ENCODE data around the gene PLLP. TPM values are rescaled to one million over a fixed set of nuclear protein-coding genes. Genes with fewer than 3 reads are reported as not detected.
A peak's percentile ranks its signal among the peaks of the same experiment; 100 is the strongest.

Gene PLLP, protein sequence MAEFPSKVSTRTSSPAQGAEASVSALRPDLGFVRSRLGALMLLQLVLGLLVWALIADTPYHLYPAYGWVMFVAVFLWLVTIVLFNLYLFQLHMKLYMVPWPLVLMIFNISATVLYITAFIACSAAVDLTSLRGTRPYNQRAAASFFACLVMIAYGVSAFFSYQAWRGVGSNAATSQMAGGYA
- total RNA-seq = 0.30 and 1.2 TPM in 2 replicates
- long read RNA-seq = 0 reads

DNA sequence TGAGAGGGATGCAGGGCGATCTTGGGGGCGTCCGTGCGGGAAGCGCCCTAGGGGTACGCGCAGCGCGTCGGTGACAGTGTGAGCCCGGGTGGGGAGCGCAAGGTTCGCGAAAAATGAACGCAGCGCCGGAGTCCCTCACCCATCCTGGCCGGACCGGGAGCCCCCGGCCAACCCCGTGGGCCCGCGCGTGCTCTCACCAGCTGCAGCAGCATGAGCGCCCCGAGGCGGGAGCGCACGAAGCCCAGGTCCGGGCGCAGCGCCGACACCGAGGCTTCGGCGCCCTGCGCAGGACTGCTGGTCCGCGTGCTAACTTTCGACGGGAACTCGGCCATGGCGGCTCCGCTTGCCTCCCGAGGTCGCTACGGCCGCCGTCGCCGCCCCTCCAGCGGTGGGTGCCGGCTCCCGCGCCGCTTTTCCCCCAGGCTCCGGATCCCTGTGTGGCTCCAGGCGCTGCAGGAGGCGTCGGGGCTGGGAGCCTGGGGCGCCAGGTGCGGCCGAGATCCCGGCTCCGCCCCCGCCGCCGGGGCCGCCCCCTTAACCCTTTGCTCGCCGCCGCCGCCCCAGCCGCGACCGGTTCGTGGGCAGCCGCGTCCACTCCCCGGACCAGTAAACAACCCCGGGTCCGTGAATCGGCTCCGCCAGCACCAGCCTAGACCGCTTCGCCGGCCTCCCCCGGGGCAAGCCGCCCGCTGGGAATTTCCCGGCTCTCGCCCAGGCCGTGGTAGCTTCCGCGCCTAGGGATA is at the start of gene PLLP:
PLLP (minus strand) TSS at position 464 of the 743 bp plus-strand sequence; CDS start at position 332, 132 bp downstream.
- peaks cover 12% of the 10 kb centered on the region for H3K4me1 Mint-ChIP-seq (ENCODE audit: unreplicated experiment)
- H3K4me3 Mint-ChIP-seq (ENCODE audit: unreplicated experiment) = peak within 1 kb of the TSS; percentile 66
- no peaks in the 10 kb centered on the region for H3K36me3 Mint-ChIP-seq (ENCODE audit: unreplicated experiment)
- TF ChIP-seq, protein P1, sequence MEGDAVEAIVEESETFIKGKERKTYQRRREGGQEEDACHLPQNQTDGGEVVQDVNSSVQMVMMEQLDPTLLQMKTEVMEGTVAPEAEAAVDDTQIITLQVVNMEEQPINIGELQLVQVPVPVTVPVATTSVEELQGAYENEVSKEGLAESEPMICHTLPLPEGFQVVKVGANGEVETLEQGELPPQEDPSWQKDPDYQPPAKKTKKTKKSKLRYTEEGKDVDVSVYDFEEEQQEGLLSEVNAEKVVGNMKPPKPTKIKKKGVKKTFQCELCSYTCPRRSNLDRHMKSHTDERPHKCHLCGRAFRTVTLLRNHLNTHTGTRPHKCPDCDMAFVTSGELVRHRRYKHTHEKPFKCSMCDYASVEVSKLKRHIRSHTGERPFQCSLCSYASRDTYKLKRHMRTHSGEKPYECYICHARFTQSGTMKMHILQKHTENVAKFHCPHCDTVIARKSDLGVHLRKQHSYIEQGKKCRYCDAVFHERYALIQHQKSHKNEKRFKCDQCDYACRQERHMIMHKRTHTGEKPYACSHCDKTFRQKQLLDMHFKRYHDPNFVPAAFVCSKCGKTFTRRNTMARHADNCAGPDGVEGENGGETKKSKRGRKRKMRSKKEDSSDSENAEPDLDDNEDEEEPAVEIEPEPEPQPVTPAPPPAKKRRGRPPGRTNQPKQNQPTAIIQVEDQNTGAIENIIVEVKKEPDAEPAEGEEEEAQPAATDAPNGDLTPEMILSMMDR (IDR thresholded peaks at IDR 0.05) = no peak
- H3K27me3 Mint-ChIP-seq (ENCODE audit: unreplicated experiment) = peaks cover 3% of the 10 kb centered on the region
- H3K9me3 Mint-ChIP-seq (ENCODE audit: unreplicated experiment) = no peaks in the 10 kb centered on the region
- peak; percentile 87 for DNase-seq (ENCODE audit: extremely low spot score, unreplicated experiment)
- no peak within 1 kb of the TSS for H3K27ac Mint-ChIP-seq (ENCODE audit: unreplicated experiment)

DNA sequence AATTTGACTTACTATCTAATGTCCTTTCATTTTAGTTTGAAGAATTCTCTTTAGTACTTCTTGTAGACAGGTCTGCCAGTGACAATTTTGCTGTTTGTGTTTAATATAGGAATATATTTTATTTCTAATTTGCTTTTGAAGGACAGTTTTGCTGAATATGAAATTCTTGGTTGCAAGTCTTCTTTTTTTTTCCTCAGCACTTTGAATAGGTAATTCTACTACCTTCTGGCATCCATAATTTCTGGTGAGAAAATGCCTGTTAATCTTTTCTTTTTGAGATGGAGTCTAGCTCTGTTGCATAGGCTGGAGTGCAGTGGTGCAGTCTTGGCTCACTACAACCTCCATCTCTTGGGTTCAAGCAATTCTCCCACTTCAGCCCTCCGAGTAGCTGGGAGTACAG is 48.9 kb upstream of the PLLP start:
- DNase-seq (ENCODE audit: extremely low spot score, unreplicated experiment) = no peak
- Mint-ChIP-seq H3K36me3 (ENCODE audit: unreplicated experiment) (no peaks in the 10 kb centered on the region), H3K27me3 (ENCODE audit: unreplicated experiment) (peaks cover 81% of the 10 kb centered on the region), H3K4me3 (ENCODE audit: unreplicated experiment) (no peak overlapping the region), H3K9me3 (ENCODE audit: unreplicated experiment) (peaks cover 11% of the 10 kb centered on the region), H3K4me1 (ENCODE audit: unreplicated experiment) (peaks cover 1% of the 10 kb centered on the region), H3K27ac (ENCODE audit: unreplicated experiment) (no peak overlapping the region)
- TF ChIP-seq, protein P1 (IDR thresholded peaks at IDR 0.05) = no peak

DNA sequence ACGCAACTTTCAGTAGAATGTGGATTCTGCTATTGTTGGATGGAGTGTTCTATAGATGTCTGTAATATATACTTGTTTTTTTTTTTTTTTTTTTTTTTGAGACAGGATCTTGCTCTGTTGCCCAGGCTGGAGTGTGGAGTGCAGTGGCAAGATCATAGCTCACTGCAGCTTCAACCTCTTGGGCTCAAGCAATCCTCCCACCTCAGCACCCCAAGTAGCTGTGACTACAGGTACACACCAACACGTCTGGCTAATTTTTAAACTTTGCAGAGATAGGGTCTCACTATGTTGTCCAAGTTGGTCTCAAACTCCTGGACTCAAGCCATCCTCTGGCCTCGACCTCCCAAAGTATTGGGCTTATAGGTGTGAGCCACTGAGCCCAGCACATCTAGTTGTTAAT is 46.9 kb upstream of the PLLP start:
- peaks cover 1% of the 10 kb centered on the region for H3K4me1 Mint-ChIP-seq (ENCODE audit: unreplicated experiment)
- H3K4me3 Mint-ChIP-seq (ENCODE audit: unreplicated experiment) = no peak overlapping the region
- peaks cover 10% of the 10 kb centered on the region for H3K9me3 Mint-ChIP-seq (ENCODE audit: unreplicated experiment)
- H3K27me3 Mint-ChIP-seq (ENCODE audit: unreplicated experiment) = peaks cover 80% of the 10 kb centered on the region
- peak; percentile 17 for DNase-seq (ENCODE audit: extremely low spot score, unreplicated experiment)
- H3K27ac Mint-ChIP-seq (ENCODE audit: unreplicated experiment) = no peak overlapping the region
- TF ChIP-seq, protein P1 (IDR thresholded peaks at IDR 0.05) = no peak
- no peaks in the 10 kb centered on the region for H3K36me3 Mint-ChIP-seq (ENCODE audit: unreplicated experiment)

DNA sequence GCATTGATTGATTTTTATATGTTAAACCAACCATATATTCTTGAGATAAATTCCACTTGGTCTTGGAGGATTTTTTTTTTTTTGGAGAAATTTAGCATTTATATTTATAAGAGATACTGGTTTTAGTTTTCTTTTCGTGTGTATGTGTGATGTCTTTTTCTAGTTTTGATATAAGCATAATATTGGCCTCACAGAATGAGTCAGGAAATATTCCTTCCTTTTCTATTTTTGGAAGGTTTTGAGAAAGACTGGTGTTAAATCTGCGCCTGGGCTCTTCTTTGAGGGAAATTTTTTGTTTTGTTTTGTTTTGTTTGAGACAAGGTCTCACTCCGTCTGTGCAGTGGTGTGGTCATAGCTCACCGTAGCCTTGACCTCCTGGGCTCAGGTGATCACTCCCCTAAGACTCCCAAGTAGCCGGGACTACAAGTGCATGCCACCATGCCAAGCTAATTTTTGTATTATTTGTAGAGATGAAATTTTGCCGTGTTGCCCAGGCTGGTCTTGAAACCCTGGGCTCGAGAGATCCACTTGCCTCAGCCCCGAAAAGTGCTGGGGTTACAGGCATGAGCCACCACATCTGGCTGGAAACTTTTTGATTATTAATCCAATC is 45.4 kb upstream of the PLLP start:
- peaks cover 1% of the 10 kb centered on the region for H3K4me1 Mint-ChIP-seq (ENCODE audit: unreplicated experiment)
- H3K27me3 Mint-ChIP-seq (ENCODE audit: unreplicated experiment) = peaks cover 69% of the 10 kb centered on the region
- no peak overlapping the region for H3K27ac Mint-ChIP-seq (ENCODE audit: unreplicated experiment)
- no peaks in the 10 kb centered on the region for H3K36me3 Mint-ChIP-seq (ENCODE audit: unreplicated experiment)
- TF ChIP-seq, protein P1 (IDR thresholded peaks at IDR 0.05) = no peak
- peak; percentile 40 for DNase-seq (ENCODE audit: extremely low spot score, unreplicated experiment)
- H3K4me3 Mint-ChIP-seq (ENCODE audit: unreplicated experiment) = no peak overlapping the region
- H3K9me3 Mint-ChIP-seq (ENCODE audit: unreplicated experiment) = peaks cover 10% of the 10 kb centered on the region

DNA sequence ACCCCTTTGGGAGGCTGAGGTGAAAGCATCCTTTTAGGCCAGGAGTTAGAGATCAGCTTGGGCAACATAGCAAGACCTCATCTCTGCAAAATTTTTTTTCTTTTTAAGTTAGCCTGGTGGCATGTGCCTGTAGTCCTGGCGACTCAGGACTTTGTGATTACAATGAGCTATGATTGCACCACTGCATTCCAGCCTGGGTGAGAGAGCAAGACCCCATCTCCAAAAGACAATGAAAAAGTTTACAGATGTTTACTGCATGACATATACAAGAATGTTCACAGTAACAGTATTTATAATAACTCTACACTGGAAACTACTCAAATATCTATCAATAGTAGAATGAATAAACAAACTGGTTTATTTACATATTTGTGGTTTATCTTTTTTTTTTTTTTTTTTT is 41.0 kb upstream of the PLLP start:
- no peak overlapping the region for H3K27ac Mint-ChIP-seq (ENCODE audit: unreplicated experiment)
- H3K9me3 Mint-ChIP-seq (ENCODE audit: unreplicated experiment) = peaks cover 6% of the 10 kb centered on the region
- no peak overlapping the region for H3K4me3 Mint-ChIP-seq (ENCODE audit: unreplicated experiment)
- H3K27me3 Mint-ChIP-seq (ENCODE audit: unreplicated experiment) = peaks cover 31% of the 10 kb centered on the region
- peak; percentile 17 for DNase-seq (ENCODE audit: extremely low spot score, unreplicated experiment)
- H3K36me3 Mint-ChIP-seq (ENCODE audit: unreplicated experiment) = no peaks in the 10 kb centered on the region
- TF ChIP-seq, protein P1 (IDR thresholded peaks at IDR 0.05) = no peak
- peaks cover 1% of the 10 kb centered on the region for H3K4me1 Mint-ChIP-seq (ENCODE audit: unreplicated experiment)
